Stimulated activated CD4-positive, alpha-beta T cell treated with anti-CD3 and anti-CD28 coated beads, Interleukin-4, amount 100 ng/mL, for 24 hours (primary cell): ENCODE results near the gene CPXM1.
A peak's percentile ranks its signal among the peaks of the same experiment; 100 is the strongest.
"Not testable (repeated sequence)": the region's sequence is repeated elsewhere in the genome, so short reads cannot be mapped to it uniquely, and the experiment has no call there.

Experiments used
- DNase-seq: peaks from one replicate; pipeline ENCODE4 v3.0.0-alpha.2; 2020

CPXM1 gene

DNA sequence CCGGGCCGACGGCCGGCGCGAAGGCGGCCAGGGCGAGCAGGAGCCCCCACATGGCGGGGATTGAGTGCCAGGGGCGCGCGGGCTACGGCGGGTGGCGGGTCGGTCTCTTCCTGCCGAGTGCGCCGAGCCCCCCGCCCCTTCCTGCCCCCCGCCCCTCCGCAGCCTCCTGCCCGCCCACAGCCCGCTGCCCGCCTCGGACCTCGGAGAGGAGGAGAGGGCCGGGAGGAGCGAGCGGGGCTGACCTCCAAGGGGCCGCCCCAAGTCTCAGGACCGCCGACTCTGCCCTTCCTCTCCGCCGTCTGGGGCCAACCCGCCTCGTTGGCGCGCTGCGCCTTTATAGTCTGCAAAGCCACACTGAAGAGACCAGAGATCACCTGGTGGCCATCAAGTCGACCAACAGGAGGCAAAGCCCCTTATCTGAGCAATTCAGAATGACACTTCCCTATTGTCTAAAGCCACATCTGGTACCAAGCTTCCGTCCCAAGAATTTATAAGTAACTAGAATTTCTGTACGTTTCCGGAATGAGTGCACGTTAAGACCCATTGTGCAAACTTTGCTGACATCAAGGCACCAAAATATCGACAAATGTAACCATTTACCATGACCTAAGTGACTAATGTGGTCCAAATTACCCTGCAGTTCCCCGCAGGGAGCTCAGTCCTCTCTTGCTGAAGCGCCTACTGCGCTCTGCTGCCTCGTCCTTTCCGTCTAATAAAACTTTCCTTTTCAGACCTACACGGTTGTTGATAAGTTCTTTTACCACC, at the start of gene CPXM1:
Gene CPXM1 (minus strand): TSS at position 107 of the 765 bp plus-strand sequence. CDS start 55 bp downstream, at position 52.
- no peak for DNase-seq

DNA sequence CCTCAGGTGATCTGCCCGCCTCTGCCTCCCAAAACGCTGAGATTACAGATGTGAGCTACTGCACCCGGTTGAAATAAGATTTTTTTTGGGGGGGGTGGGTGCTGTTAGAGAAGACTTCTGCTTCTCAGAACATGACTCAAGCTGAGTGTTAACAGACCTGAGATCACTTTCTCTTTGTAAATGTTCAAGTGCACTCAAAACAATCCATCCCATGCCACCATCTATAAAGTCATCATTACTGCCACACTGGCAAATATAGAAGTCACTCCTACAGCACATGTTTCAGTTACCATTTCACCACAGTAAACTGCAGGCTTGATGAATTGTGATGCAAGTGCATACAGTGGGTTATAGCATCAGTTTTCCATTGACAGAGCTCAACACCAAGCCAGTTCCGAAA, 49.1 kb upstream of the CPXM1 start:
- no peak for DNase-seq

DNA sequence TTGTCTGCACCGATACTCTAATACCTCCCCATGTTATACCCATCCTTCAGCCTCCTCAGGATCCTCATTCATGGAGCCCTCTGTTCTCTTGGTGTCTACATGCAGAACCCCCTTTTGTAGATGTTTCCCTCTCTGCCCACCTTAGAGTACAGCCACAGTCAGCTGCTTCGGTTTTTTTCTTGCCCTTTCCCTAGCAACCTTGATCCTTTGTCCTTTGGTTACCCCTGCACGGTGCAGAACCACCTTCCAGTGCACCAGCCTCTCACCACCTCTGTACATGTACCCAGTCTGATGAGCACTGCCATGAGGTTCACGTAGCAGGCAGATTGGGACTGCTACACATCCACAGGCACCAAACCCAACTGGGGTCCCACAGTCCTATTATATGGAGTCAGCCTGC, 47.4 kb upstream of the CPXM1 start:
- DNase-seq, result no peak

DNA sequence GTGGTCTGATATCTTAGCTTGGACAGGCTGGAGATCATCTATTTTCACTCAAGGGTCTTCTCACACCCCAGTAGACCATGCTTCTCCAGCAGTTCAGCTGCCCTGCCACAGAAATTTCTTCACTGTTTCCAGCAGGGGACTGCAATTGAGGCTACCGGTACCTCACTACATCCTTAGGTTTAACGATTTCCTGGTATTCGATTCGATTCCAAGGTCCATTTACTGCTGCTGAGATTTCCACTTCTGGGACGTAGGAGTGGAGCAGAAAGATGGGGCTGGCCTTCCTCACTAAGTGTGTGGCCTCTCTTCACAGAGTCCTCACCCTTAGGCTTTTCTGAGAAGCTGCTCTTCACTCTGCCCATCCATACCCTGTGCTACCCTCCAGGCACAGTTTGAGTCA, 46.3 kb upstream of the CPXM1 start:
- DNase-seq, result no peak

DNA sequence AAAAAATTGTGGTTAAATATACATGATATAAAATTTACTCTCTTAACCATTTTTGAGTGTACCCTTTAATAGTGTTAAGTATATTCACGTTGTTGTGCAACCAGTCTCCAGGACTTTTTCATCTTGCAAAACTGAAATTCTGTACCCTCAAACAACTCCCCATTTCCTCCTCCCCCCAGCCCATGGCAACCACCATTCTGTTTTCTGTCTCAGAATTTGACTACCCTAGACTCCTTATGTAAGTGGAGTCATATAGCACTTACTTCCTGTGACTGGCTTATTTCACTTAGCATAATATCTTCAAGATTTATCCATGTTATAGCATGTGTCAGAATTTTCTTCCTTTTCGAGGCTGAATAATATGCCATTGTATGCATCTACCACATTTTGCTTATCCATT, 45.2 kb upstream of the CPXM1 start:
- no peak for DNase-seq

DNA sequence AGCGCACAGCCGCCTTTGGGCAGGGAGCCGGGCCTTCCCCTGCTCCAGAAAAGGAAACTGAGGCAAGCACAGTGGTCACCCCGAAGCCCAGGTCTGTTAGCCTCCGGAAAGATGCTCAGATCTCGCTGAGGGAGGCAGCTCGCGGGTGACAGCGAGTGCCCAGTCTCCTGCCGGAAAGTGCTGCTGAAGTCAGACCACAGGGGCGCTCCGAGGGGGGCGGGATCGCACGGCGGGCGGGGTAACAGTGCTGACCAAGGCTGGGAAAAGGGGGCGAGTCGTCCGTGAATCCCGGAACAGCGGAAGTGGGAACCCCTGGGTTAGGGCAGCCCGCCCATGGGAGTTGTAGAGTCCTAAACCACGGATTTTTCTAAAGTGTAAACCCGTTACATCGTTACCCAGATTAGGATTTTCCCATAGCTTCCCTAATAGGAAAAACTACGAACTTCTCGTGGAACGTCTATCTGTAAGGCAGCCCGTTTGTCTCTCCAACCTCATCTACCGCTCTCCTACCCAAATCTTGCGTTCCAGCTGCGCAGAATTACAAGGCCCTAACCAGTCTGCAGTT, 40.6 kb upstream of the CPXM1 start:
- peak; percentile 42 for DNase-seq

DNA sequence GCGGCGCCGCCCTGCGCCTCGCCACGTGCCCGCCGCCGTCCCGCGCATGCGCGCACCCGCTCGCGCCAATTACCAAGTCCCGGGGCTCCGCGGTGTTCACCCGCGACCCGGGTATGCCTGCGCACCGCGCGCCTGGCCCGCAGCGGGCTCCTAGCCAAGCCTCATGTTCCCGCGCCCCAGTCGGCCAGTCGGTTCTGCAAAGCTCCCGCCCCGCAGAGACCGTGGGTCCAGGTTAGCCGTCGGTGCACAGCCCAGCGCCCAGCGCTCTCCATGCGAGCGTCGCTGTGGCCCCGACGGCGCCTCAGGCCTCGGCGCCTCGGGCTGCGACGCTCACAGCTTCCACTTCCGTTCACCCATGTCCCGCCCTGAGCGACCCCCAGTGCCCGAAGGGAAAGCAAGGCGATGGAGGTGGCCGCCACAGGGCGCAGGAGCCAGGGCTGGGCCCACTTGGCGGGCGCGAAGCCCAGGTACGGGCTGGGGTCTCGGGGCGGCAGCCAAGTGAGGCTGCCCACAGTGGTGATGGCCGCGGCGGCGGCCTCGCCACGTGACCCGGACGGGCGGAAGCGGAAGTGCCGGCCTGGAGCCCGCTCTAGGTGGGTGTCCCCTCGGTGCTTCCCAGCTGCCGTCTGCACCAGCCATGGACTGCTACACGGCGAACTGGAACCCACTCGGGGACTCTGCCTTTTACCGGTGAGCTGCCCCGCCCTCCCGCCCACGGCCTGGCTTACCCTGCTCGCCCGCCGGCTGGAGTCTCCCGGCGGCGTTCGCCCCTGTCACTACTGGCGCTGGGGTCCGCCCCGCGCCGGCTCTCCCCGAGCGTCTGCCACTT, 39.9 kb upstream of the CPXM1 start, which contains the start of the genes PCED1A and VPS16:
Gene PCED1A (minus strand): TSS at position 518 of the 829 bp plus-strand sequence. CDS start 743 bp downstream, outside the sequence.
Gene VPS16 (plus strand): TSS at position 608 of the 829 bp plus-strand sequence. CDS start 30 bp downstream, at position 638.
- peak; percentile 92 for DNase-seq

DNA sequence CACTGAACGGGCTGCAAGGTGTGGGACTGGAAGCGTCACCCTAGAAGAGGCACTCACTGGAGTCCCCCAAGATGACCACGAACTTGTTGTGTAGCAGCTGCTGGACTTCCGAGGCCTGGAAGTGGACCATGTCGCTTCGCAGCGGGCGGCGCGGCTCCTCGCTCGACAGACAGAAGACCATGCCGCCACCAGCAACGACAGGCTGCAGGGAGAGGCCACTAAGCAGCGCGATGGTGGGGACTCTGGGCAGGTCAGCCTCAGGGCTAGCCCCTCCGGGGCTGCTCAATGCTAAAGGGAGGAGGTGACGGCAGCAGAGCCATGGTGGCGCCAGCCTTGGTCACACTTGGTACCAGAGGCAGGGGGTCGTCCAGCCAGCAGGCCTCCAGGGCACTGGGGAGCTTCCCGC, 39.3 kb upstream of the CPXM1 start:
- DNase-seq, result no peak

DNA sequence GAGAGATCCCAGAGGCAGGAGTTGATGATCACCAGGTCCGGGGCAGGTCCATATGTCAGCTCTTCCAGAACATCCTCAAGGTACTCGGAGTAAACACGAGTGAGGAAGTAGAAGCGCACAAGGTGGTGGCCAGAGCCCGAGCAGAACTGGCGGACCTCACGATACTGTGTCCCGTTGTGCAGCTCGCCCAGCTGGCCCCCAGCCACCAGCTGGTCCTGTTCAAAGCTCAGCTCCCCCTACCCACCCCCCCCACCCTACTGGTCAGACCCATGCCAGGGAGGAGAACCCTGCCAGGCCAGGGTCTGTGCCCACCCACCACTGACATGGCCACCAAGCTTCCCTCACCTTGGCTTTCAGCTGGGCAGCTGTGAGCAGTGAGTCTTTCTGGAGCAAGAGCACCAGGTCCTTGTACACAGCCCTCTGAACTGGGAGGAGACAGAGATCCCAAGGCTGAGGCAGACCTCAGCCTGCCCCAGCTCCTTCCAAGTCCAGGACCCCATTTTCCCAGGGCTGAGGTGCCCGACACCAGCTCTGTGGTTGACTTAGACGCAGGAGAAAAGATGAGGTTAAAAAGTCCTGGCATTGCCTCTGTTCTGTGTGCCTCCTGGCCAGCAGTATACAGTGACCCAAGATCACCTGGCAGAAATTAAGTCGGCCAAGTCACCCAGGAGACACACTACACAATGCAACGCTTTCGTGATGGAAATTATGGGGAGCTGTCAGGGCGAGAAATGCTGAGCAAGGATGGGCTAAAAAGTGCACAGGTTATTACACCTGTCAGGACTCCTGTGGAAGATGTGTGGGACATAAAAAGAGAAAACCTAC, 38.6 kb upstream of the CPXM1 start:
- no peak for DNase-seq

DNA sequence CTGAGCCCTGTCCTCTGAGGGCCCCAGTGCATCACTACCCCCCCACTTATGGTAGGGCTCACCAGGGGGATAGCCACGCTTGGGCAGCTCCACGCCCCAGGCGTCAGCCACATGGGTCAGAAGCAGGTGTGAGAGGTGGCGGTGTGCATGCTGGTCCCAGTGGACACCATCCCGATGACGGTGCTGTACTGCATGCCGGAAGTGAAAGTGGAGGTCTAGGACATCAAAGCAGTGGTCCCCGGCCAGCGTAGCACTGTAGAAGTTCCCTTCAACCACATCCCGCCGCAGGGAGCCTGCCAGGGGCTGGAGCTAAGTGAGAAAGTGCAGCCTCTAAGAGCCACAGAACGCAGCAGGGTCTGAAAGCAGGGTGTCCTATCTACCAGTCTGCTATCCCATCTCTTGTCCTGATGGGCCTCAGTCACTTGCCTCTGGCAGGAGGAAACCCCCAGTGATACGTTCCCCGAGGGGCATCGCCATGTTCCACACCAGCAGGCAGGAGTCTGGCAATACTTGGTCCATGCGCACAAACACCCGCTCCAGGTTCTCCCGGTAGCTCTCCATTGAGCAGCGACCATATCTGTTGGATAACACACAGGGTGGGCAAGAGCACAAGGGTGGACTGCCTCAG, 37.9 kb upstream of the CPXM1 start:
- DNase-seq, result no peak

DNA sequence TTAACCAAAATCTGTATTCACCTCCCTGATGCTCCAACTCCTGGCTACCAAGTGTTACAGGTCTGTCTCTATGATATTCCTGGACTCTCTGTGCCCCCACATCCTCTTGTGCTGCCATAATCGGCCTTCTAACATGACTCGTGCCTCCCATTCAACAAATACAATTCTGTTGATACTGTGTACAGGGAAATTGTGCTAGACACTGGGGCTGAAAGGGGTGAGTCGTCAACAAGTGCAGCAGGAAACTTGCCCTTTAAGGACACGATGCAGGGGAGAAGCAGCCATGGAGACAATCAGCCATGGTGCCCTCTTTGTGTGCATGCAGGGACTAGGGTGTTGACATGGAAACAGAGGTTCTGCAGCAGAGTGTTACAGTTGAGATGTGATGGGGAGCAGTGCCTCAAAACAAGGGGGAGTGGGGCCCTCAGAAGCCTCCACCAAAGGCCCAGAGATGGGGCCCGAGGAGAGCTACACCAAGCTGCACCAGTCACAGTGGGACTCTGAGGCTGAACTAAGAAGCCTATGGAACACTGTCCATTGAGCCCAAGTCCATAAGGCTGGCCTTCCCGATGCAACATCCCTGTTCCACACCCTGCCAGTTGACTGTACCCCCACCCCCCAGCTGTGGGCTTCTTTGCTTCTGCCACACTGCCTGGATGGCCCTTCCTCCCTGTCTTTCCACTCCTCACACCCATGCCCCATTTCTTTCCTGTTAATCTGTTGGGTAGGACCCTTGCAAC, 37.0 kb upstream of the CPXM1 start:
- DNase-seq, result no peak

DNA sequence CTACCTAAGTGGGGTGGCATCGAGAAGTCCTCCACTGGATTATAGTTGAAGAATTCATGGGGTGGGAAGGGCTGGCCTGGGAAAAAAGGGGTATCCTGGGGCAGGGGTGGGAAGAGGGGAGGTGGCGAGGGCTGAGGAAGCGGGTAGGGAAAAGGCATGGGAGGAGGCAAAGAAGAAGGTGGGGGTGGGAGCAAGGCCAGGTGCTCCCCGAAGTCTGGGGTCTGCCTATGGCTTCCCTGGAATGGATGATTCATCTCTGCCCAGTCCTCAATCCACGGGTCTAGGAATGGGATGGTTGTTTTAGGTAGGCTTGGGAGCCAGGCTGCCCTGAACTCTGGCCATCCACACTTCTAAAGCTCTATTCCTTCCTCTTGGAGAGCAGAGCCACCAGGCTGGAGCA, 35.6 kb upstream of the CPXM1 start:
- no peak for DNase-seq

DNA sequence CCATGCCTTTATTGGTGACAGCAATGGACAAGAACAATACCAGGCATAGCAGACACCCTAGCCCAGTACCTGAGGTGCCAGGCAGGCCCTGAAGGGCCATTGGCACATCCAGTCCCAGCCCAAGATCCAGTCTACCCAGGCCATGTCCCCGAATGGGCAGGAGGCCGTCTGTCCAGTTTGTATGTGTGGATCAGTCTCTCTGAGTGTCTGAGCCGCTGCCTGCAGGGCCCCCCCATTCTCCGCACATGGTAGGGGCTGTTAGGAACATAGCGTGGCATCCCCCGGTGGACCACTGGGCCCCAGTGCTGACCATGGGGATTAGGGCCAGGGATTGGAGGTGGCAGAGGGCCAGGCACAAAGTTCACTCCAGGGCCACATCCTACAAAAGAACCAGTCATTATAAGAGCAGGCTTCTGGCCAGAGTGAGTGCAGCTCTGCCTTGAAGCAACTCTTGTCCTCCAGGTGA, 34.9 kb upstream of the CPXM1 start:
- DNase-seq, result no peak

DNA sequence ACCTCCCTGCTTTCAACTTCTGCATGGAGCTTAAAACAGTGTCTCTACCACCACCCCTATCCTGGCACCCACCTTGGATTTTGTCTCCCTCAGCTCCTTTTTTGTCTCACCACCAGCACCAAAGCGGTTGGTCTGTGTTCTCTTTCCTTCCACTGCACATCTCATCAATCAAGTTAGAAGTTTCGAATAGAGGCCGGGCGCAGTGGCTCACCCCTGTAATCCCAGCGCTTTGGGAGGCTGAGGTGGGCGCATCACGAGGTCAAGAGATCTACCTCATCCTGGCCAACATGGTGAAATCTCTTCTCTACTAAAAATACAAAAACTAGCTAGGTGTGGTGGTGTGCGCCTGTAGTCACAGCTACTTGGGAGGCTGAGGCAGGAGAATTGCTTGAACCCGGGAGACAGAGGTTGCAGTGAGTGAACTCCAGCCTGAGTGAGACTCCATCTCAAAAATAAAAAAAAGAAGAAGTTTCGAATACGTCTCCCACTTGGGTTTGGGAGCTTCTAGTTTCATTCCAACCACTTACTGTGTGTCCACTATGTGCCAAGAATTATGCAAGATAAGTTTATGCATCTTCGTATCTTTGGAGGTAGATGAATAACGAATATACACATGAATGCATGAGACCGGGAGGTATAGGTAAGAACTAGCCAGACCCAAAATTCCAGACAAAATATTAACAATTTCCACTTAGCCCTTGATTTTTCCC, 34.1 kb upstream of the CPXM1 start:
- no peak for DNase-seq

DNA sequence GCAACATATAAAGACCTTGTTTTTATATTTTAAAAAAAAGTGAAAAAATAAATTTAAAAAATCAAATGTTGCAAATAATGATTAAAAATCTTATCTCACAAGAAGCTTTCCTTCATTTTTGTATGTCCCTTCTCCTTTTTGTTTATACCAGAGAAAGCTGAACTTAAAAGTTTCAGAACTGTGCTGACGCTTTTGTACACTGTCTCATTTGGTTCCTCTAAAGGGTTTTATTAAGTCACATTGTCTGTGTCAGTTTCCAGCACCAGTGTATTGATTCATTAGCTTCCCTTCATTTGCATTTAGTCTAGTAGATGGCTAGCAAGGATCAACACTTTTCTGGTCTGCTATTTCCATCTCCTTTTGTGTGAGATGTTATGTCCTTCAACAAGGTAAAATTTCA, 33.3 kb upstream of the CPXM1 start:
- no peak for DNase-seq

DNA sequence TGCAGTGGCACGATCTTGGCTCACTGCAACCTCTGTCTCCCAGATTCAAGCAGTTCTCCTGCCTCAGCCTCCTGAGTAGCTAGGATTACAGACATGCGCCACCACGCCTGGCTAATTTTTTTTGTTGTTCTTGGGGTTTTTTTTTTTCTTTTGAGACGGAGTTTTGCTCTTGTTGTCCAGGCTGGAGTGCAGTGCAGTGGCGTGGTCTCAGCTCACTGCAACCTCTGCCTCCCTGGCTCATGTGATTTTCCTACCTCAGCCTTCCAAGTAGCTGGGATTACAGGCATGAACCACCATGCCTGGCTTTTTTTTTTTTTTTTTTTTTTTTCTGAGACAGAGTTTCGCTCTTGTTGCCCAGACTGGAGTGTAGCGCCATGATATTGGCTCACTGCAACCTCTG, 30.8 kb upstream of the CPXM1 start:
- not testable (repeated sequence) for DNase-seq

DNA sequence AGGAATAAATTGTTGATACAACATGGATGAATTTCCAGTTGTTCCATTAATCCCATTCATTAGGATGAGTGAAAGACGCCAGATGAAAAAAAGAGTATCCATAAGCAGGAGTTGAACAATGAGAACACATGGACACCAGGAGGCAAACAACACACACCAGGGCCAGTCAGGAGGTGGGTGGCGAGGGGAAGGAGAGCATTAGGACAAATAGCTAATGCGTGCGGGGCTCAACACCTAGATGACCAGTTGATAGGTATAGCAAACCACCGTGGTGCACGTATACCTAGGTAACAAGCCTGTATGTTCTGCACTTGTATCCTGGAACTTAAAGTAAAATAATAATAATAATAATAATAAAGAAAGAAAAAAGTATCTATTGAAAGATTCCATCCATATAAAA, 28.9 kb upstream of the CPXM1 start:
- no peak for DNase-seq

DNA sequence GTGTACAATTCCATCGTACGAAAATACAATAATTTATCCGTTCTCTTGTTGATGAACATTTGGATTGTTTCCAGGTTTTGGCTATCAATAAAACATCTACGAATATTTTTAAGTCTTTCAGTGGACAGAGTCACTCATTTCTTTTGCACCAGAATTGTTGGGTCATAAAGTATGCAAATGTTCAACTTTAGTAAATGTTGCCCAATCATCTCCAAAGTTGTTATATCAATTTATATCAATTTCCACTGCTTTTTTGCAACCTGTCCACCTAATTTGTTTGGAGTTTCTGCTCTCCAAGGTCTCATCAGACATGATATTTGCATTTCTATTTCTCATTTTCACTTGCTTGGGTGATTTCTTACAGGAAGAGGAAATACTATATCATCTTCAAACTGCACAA, 26.2 kb upstream of the CPXM1 start:
- DNase-seq, result no peak

DNA sequence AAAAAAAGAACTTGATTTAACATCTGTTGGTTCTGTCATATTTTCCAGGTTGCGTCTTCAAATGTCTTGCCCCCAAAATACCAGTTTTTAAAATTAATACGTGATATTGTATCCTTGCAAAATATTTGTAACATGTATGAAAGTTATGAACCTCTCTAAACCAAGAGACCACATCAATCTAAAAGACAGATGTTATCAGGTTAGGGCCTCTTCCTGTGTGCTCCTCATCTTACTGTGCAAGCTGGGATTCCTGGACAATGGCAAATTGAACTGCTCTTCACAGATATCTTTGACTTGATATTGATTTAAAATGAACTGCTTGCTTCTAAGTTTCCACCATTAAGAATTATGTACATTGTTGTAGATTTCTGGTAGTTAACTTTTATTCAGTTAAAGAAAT, 25.3 kb upstream of the CPXM1 start:
- DNase-seq, result no peak

DNA sequence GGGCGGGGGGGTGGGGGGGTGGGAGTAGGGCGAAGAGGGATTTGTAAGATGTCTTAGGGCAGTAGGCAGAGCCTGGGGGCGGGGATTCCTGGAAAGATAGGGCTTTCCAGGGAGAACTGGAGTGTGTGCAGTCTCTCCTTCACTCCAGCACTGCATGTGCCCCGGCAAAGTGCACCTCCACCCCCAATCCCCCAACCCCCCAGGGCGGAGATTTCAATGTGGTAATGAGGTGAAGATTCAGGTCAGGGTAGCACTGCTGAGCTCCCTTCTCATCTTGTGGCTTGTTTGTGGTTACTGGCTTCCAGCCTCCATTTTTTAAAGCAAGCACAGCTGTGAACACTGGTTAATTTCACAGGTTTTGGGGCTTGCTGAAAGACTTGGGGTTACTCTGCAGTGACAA, 21.6 kb upstream of the CPXM1 start:
- DNase-seq, result no peak
